Esophagus muscularis mucosa (tissue), 4 donors: Measurements from ENCODE around the gene COL11A1. TPM values are rescaled to one million over a fixed set of nuclear protein-coding genes. Genes with fewer than 3 reads are reported as not detected.
A peak's percentile ranks its signal among the peaks of the same experiment; 100 is the strongest.

Source experiments
- DNase-seq: peaks from one replicate; pipeline ENCODE4 v3.0.0-alpha.2; 2017; ENCODE audit errors: extremely low spot score
- H3K27ac ChIP-seq, 4 donors: fragments of 200-600 bp; sonication (generic); replicated peaks in 1 of 4; 1 replicate in 3 of 4; 2 replicates in 1 of 4; pipeline ENCODE4 v1.5.1; 2016 to 2019; ENCODE audit warnings: mild to moderate bottlenecking in 1 of 4
- H3K27me3 ChIP-seq, 4 donors: fragments of 200-600 bp; sonication (generic); one replicate each; pipeline versions ENCODE4 v1.5.1 to v1.6.0; 2016 to 2019
- H3K36me3 ChIP-seq, 4 donors: fragments of 200-600 bp; sonication (generic); one replicate each; pipeline ENCODE4 v1.5.1; 2016 to 2019
- H3K4me1 ChIP-seq, 4 donors: fragments of 200-600 bp; sonication (generic); one replicate each; pipeline ENCODE4 v1.5.1; 2016 to 2019
- H3K4me3 ChIP-seq, 4 donors: fragments of 200-600 bp; sonication (generic); 1 replicate in 2 of 4; 2 replicates in 2 of 4; pipeline ENCODE4 v1.5.1; 2016 to 2019; ENCODE audit warnings: mild to moderate bottlenecking in 4 of 4, moderate library complexity in 1 of 4
- H3K9me3 ChIP-seq, 4 donors: fragments of 200-600 bp; sonication (generic); 1 replicate in 3 of 4; 2 replicates in 1 of 4; pipeline ENCODE4 v1.5.1; 2016 to 2019
- CTCF ChIP-seq, 3 experiments: fragments of 200-600 bp in 2 of 3; fragments of 450-650 bp in 1 of 3; sonication (generic) in 2 of 3; IDR thresholded peaks; one replicate each; pipeline ENCODE4 v1.5.1; 2017 to 2019; ENCODE audit warnings: antibody characterized with exemption in 3 of 3, mild to moderate bottlenecking in 2 of 3, moderate library complexity in 1 of 3
- EP300 ChIP-seq: sonication (generic); formaldehyde crosslinking; IDR thresholded peaks from one replicate; pipeline ENCODE4 v1.6.1; 2017; ENCODE audit warnings: antibody characterized with exemption
- POLR2A ChIP-seq: fragments of 450-650 bp; IDR thresholded peaks from one replicate; pipeline ENCODE4 v1.6.1; 2017; ENCODE audit warnings: antibody characterized with exemption, moderate library complexity, mild to moderate bottlenecking, low read depth
- POLR2AphosphoS5 ChIP-seq, 2 donors: sonication (generic); formaldehyde crosslinking; IDR thresholded peaks; one replicate each; pipeline ENCODE4 v1.6.1; 2017; ENCODE audit warnings: antibody characterized with exemption in 2 of 2
- WGBS: methylation state at CpG from one replicate; pipeline ENCODE4 v1.1.5; 2018; 5-methylcytosine and 5-hydroxymethylcytosine counted together
- intact Hi-C: fragments of 100-400 bp; cut with DNase I; formaldehyde crosslinking; loops from one replicate; pipeline ENCODE4 v1.15.1; 2023
- total RNA-seq, 4 donors: library from RNA; depleted of rRNA; stranded (reverse); fragments of >200 nt; gene quantifications; one replicate each; pipeline versions ENCODE4 v1.1.0 to v1.2.1, GENCODE V29; 2016

COL11A1 gene
- total RNA-seq, 4 donors from 2014 or later: 0.06 to 0.17 (median 0.11) TPM; not detected in 1

GRCh38 chr1:103109311-103109920 lies 1.1 kb upstream of the COL11A1 start:
- Histone ChIP-seq H3K9me3 (no peaks in the 10 kb centered on the region), H3K27me3 (peaks cover 0 to 16% (median 0%) of the 10 kb centered on the region in 4 donors), H3K36me3 (no peaks in the 10 kb centered on the region), H3K27ac (no peak overlapping the region), H3K4me1 (peaks cover 13 to 34% (median 26%) of the 10 kb centered on the region in 4 donors), H3K4me3 (no peak overlapping the region)
- intact Hi-C loops: loop anchor here (5.0 kb wide), 2 partner anchors 348 to 403 kb away; no protein-coding TSS in a partner anchor
- no peak for DNase-seq
- TF ChIP-seq POLR2AphosphoS5 (IDR thresholded peaks at IDR 0.05): no peak
- no peak for TF ChIP-seq EP300
- TF ChIP-seq CTCF (IDR thresholded peaks at IDR 0.05): no peak
- no peak for TF ChIP-seq POLR2A
- 78% methylated on average over 6 of the region's 6 CpGs for WGBS

GRCh38 chr1:103107741-103108375 lies 464 bp downstream of the COL11A1 start:
- H3K4me3 ChIP-seq: peak overlapping the region; percentile 42 to 57 (median 50)
- no peaks in the 10 kb centered on the region for H3K9me3 ChIP-seq
- TF ChIP-seq CTCF (IDR thresholded peaks at IDR 0.05): no peak
- TF ChIP-seq EP300: no peak
- TF ChIP-seq POLR2AphosphoS5 (IDR thresholded peaks at IDR 0.05): no peak
- intact Hi-C loops: loop anchor here (5.0 kb wide), 2 partner anchors 349 to 404 kb away; no protein-coding TSS in a partner anchor
- H3K27me3 ChIP-seq: peaks cover 0 to 16% (median 0%) of the 10 kb centered on the region in 4 donors
- no peak for DNase-seq
- H3K36me3 ChIP-seq: no peaks in the 10 kb centered on the region
- peaks cover 13 to 34% (median 26%) of the 10 kb centered on the region in 4 donors for H3K4me1 ChIP-seq
- WGBS: 6% methylated on average over 18 of the region's 19 CpGs
- H3K27ac ChIP-seq: no peak overlapping the region

GRCh38 chr1:103106426-103107341 lies 1.6 kb downstream of the COL11A1 start:
- no peaks in the 10 kb centered on the region for H3K9me3 ChIP-seq
- WGBS: 2% methylated on average over 23 of the region's 23 CpGs

GRCh38 chr1:103101399-103101798 lies 6.9 kb downstream of the COL11A1 start:
- Histone ChIP-seq H3K27me3 (no peaks in the 10 kb centered on the region), H3K27ac (no peak overlapping the region), H3K9me3 (no peaks in the 10 kb centered on the region), H3K36me3 (no peaks in the 10 kb centered on the region), H3K4me1 (peaks cover 0 to 4% (median under 1%) of the 10 kb centered on the region in 4 donors), H3K4me3 (no peak overlapping the region)
- WGBS: 75% methylated on average over 1 of the region's 1 CpG
- no peak for TF ChIP-seq EP300
- no peak for TF ChIP-seq POLR2A
- no peak for TF ChIP-seq POLR2AphosphoS5 (IDR thresholded peaks at IDR 0.05)
- no peak for TF ChIP-seq CTCF (IDR thresholded peaks at IDR 0.05)
- intact Hi-C loops: no loop called here
- no peak for DNase-seq

More at GRCh38 chr1:103106426-103107341, 1.6 kb downstream of the COL11A1 start:
- Histone ChIP-seq H3K27ac (peak overlapping the region in 1 of 4 donors; percentile 12), H3K36me3 (no peaks in the 10 kb centered on the region), H3K4me1 (peaks cover 13 to 34% (median 26%) of the 10 kb centered on the region in 4 donors), H3K4me3 (peak overlapping the region; percentile 49 to 57 (median 50)), H3K27me3 (peaks cover 0 to 16% (median 0%) of the 10 kb centered on the region in 4 donors)
- DNase-seq: no peak
- TF ChIP-seq POLR2A (no peak), CTCF (IDR thresholded peaks at IDR 0.05) (peak in 2 of 3 experiments; percentile 44 to 53)
- intact Hi-C loops: loop anchor here (5.0 kb wide), 2 partner anchors 351 to 406 kb away; no protein-coding TSS in a partner anchor
